Natural killer cell (primary cell): ENCODE data around the gene NAV2. TPM values are rescaled to one million over a fixed set of nuclear protein-coding genes. Genes with fewer than 3 reads are reported as not detected.
"Not testable (repeated sequence)": the region's sequence is repeated elsewhere in the genome, so short reads cannot be mapped to it uniquely, and the experiment has no call there.

Experiments
- ATAC-seq, 3 donors: fragments of 150-1000 bp in 2 of 3; fragments of 200-7000 bp in 1 of 3; cut with Tn5 transposase; 1 replicate in 1 of 3; 2 replicates in 2 of 3; pipeline ENCODE4 v1.10.0; 2021; ENCODE audit warnings: mild to moderate bottlenecking in 2 of 3, moderate library complexity in 2 of 3
- DNase-seq, 2 donors: peaks; one replicate each; pipeline versions ENCODE4 v3.0.0 to v3.0.0-alpha.2; 2013 to 2021; ENCODE audit warnings: mixed read lengths in 1 of 2
- H3K27ac ChIP-seq: one replicate; pipeline ENCODE4 v1.5.1; 2013; ENCODE audit warnings: mild to moderate bottlenecking, low read length
- H3K27me3 ChIP-seq: one replicate; pipeline ENCODE4 v1.6.1; 2013; ENCODE audit warnings: low read length; ENCODE audit not compliant: control insufficient read depth, insufficient read depth
- H3K36me3 ChIP-seq: one replicate; pipeline ENCODE4 v1.6.1; 2013; ENCODE audit warnings: low read length; ENCODE audit not compliant: control insufficient read depth, insufficient read depth
- H3K4me1 ChIP-seq: one replicate; pipeline ENCODE4 v1.6.1; 2013; ENCODE audit warnings: low read length; ENCODE audit not compliant: control insufficient read depth, insufficient read depth
- H3K4me3 ChIP-seq: one replicate; pipeline ENCODE4 v1.5.1; 2013; ENCODE audit warnings: low read length
- H3K9me3 ChIP-seq: one replicate; pipeline ENCODE4 v1.6.1; 2013; ENCODE audit warnings: low read length; ENCODE audit not compliant: control insufficient read depth, insufficient read depth
- H3K27ac Mint-ChIP-seq, 2 donors: one replicate each; pipeline ENCODE4 v1.8.0; 2022; ENCODE audit warnings: mild to moderate bottlenecking in 2 of 2, mixed read lengths in 2 of 2, moderate library complexity in 1 of 2
- H3K27me3 Mint-ChIP-seq, 2 donors: one replicate each; pipeline ENCODE4 v1.8.0; 2022; ENCODE audit warnings: low read depth in 2 of 2, mixed read lengths in 2 of 2
- H3K36me3 Mint-ChIP-seq: one replicate; pipeline ENCODE4 v1.8.0; 2022; ENCODE audit warnings: mixed read lengths
- H3K4me1 Mint-ChIP-seq, 2 donors: one replicate each; pipeline ENCODE4 v1.8.0; 2022; ENCODE audit warnings: mixed read lengths in 2 of 2
- H3K4me3 Mint-ChIP-seq: one replicate; pipeline ENCODE4 v1.8.0; 2022; ENCODE audit warnings: mild to moderate bottlenecking, moderate library complexity, mixed read lengths
- H3K9me3 Mint-ChIP-seq, 2 donors: one replicate each; pipeline ENCODE4 v1.8.0; 2022; ENCODE audit warnings: mixed read lengths in 2 of 2
- CTCF ChIP-seq: fragments of 200-600 bp; IDR thresholded peaks from one replicate; pipeline ENCODE4 v1.8.0; 2022; ENCODE audit warnings: antibody characterized with exemption
- WGBS: methylation state at CpG from one replicate; pipeline ENCODE4 v1.1.7; 2013; ENCODE audit warnings: missing lambda C conversion rate; ENCODE audit not compliant: insufficient coverage; 5-methylcytosine and 5-hydroxymethylcytosine counted together
- intact Hi-C: fragments of 100-400 bp; cut with micrococcal nuclease; formaldehyde crosslinking; loops from one replicate; pipeline ENCODE4 v1.14.2; 2022
- total RNA-seq, 4 donors: library from RNA; stranded (reverse); fragments of 120-200 nt in 1 of 4; gene quantifications; one replicate each; pipeline versions ENCODE4 v1.2.3 to v1.2.4, GENCODE V29; 2013 to 2022

NAV2 gene
- total RNA-seq, 3 donors from 2014 or later (not counting 1 experiment from before 2014, with no cell fraction given): 0.14 to 1.6 (median 0.43) TPM

- ATAC-seq: no peak
These were observed 178.4 kb downstream of the NAV2 start for GRCh38 chr11:19891022-19891421.

GRCh38 chr11:19892387-19892786 is 179.8 kb downstream of the NAV2 start:
- Mint-ChIP-seq H3K4me3 (no peak overlapping the region), H3K27me3 (peaks cover 0 to 24% of the 10 kb centered on the region in 2 donors), H3K9me3 (no peaks in the 10 kb centered on the region), H3K27ac (no peak overlapping the region), H3K36me3 (no peaks in the 10 kb centered on the region), H3K4me1 (no peaks in the 10 kb centered on the region)
- Histone ChIP-seq H3K9me3 (no peaks in the 10 kb centered on the region), H3K27ac (no peak overlapping the region), H3K36me3 (no peaks in the 10 kb centered on the region), H3K4me3 (no peak overlapping the region), H3K27me3 (no peaks in the 10 kb centered on the region), H3K4me1 (no peaks in the 10 kb centered on the region)
- DNase-seq (no peak), ATAC-seq (no peak)
- no peak for TF ChIP-seq CTCF
- WGBS: 95% methylated on average over 11 of the region's 11 CpGs
- intact Hi-C loops: no loop called here

More at GRCh38 chr11:19891022-19891421, 178.4 kb downstream of the NAV2 start:
- H3K36me3 ChIP-seq: no peaks in the 10 kb centered on the region
- peaks cover 0 to 24% of the 10 kb centered on the region in 2 donors for H3K27me3 Mint-ChIP-seq
- H3K27me3 ChIP-seq: no peaks in the 10 kb centered on the region
- no peak overlapping the region for H3K4me3 Mint-ChIP-seq
- no peak overlapping the region for H3K4me3 ChIP-seq
- H3K27ac Mint-ChIP-seq: no peak overlapping the region
- intact Hi-C loops: no loop called here
- TF ChIP-seq CTCF: no peak
- no peak for DNase-seq
- H3K4me1 ChIP-seq: no peaks in the 10 kb centered on the region
- H3K9me3 ChIP-seq: no peaks in the 10 kb centered on the region
- H3K9me3 Mint-ChIP-seq: no peaks in the 10 kb centered on the region
- no peaks in the 10 kb centered on the region for H3K4me1 Mint-ChIP-seq
- H3K36me3 Mint-ChIP-seq: no peaks in the 10 kb centered on the region
- H3K27ac ChIP-seq: no peak overlapping the region

GRCh38 chr11:19892876-19893275 is 180.2 kb downstream of the NAV2 start:
- no peak overlapping the region for H3K4me3 ChIP-seq
- peaks cover 0 to 24% of the 10 kb centered on the region in 2 donors for H3K27me3 Mint-ChIP-seq
- no peaks in the 10 kb centered on the region for H3K36me3 ChIP-seq
- DNase-seq (no peak), ATAC-seq (no peak)
- H3K27me3 ChIP-seq: no peaks in the 10 kb centered on the region
- no peak for TF ChIP-seq CTCF
- no peaks in the 10 kb centered on the region for H3K36me3 Mint-ChIP-seq
- no peak overlapping the region for H3K27ac ChIP-seq
- 100% methylated on average over 1 of the region's 1 CpG for WGBS
- no peaks in the 10 kb centered on the region for H3K9me3 Mint-ChIP-seq
- no peak overlapping the region for H3K27ac Mint-ChIP-seq
- intact Hi-C loops: no loop called here
- H3K4me1 ChIP-seq: no peaks in the 10 kb centered on the region
- H3K4me1 Mint-ChIP-seq: no peaks in the 10 kb centered on the region
- H3K4me3 Mint-ChIP-seq: no peak overlapping the region
- H3K9me3 ChIP-seq: no peaks in the 10 kb centered on the region

- no peaks in the 10 kb centered on the region for H3K27me3 ChIP-seq
- Mint-ChIP-seq H3K9me3 (no peaks in the 10 kb centered on the region), H3K4me1 (no peaks in the 10 kb centered on the region), H3K27me3 (peaks cover 0 to 16% of the 10 kb centered on the region in 2 donors), H3K27ac (no peak overlapping the region), H3K36me3 (no peaks in the 10 kb centered on the region), H3K4me3 (no peak overlapping the region)
- no peaks in the 10 kb centered on the region for H3K9me3 ChIP-seq
- no peak for DNase-seq
- ATAC-seq: no peak
- WGBS: 92% methylated on average over 2 of the region's 2 CpGs
- intact Hi-C loops: no loop called here
- TF ChIP-seq CTCF: no peak
- H3K4me3 ChIP-seq: no peak overlapping the region
- no peak overlapping the region for H3K27ac ChIP-seq
- H3K36me3 ChIP-seq: no peaks in the 10 kb centered on the region
- no peaks in the 10 kb centered on the region for H3K4me1 ChIP-seq
These were observed 181.8 kb downstream of the NAV2 start for GRCh38 chr11:19894404-19894803.

- H3K36me3 Mint-ChIP-seq, H3K4me1 ChIP-seq, ATAC-seq, H3K4me1 Mint-ChIP-seq, H3K4me3 Mint-ChIP-seq, H3K4me3 ChIP-seq, DNase-seq, H3K27ac ChIP-seq, H3K27me3 ChIP-seq, intact Hi-C loops, H3K36me3 ChIP-seq, H3K9me3 ChIP-seq, H3K9me3 Mint-ChIP-seq, H3K27ac Mint-ChIP-seq: not testable (repeated sequence)
- 97% methylated on average over 3 of the region's 3 CpGs for WGBS
- peaks cover 0 to 16% of the 10 kb centered on the region in 2 donors for H3K27me3 Mint-ChIP-seq
These were observed 182.4 kb downstream of the NAV2 start for GRCh38 chr11:19895037-19895436.
